Hematopoietic multipotent progenitor cell treated with erythropoietin and hydrocortisone succinate and interleukin-3 and kit ligand, for 8 days (in vitro differentiated cells): ENCODE measurements around the gene TMEM135.
"Not testable (repeated sequence)": the region's sequence is repeated elsewhere in the genome, so short reads cannot be mapped to it uniquely, and the experiment has no call there.

Experiments used
- DNase-seq: peaks from one replicate; pipeline ENCODE4 v3.0.0-alpha.2; 2015

Gene TMEM135

GRCh38 chr11:87081358-87081757 lies 43.6 kb downstream of the TMEM135 start:
- peak; percentile 20 for DNase-seq

- no peak for DNase-seq
These were observed 44.9 kb downstream of the TMEM135 start for GRCh38 chr11:87082590-87082989.

- no peak for DNase-seq
These were observed 45.3 kb downstream of the TMEM135 start for GRCh38 chr11:87083029-87083428.

- DNase-seq = no peak
These were observed 54.4 kb downstream of the TMEM135 start for GRCh38 chr11:87092159-87092558.

GRCh38 chr11:87092567-87092966 lies 54.8 kb downstream of the TMEM135 start:
- DNase-seq = no peak

- peak; percentile 83 for DNase-seq
These were observed 59.8 kb downstream of the TMEM135 start for GRCh38 chr11:87097582-87097981.

- DNase-seq = no peak
These were observed 64.3 kb downstream of the TMEM135 start for GRCh38 chr11:87101956-87102580.

- not testable (repeated sequence) for DNase-seq
These were observed 68.1 kb downstream of the TMEM135 start for GRCh38 chr11:87105826-87106225.

DNA sequence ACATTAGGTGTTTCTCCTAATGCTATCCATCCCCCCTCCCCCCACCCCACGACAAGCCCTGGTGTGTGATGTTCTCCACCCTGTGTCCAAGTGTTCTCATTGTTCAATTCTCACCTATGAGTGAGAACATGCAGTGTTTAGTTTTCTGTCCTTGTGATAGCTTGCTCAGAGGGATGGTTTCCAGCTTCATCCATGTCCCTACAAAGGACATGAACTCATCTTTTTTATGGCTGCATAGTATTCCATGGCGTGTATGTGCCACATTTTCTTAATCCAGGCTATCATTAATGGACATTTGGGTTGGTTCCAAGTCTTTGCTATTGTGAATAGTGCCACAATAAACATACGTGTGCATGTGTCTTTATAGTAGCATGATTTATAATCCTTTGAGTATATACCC lies 69.6 kb downstream of the TMEM135 start:
- DNase-seq = not testable (repeated sequence)

DNA sequence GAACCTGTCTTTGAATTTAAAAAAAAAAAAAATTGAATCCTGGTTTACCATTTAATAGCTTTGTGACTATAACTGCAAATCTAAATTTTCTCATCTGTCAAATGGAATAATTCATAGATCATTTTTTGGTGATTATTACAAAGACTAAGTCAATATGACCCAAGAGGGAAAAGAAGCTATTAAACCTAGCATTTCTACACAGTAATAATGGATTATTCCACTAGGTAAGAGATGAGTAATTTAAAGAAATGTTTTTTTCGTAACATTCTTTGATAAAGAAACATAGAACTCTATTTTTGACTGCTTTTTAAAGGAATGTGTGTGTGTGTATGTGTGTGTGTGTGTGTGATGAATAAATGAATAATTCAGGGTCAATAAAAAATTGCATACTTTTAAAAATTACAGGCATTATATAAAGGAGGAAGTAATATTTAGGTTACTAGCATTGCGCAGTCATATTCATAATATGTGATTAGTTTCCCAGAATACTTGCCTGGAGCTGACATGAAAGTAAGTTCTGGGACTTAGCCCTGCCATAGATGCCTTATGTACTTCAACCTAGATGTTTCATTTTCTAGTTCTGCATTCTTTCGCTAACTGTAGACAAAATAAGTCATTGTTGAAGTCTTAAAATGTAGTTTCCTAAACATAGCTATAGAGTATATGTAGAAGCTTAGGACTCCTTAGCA lies 72.9 kb downstream of the TMEM135 start:
- DNase-seq = no peak

- peak; percentile 30 for DNase-seq
These were observed 76.4 kb downstream of the TMEM135 start for GRCh38 chr11:87114093-87114492.

- DNase-seq = no peak
These were observed 78.5 kb downstream of the TMEM135 start for GRCh38 chr11:87116185-87116584.

DNA sequence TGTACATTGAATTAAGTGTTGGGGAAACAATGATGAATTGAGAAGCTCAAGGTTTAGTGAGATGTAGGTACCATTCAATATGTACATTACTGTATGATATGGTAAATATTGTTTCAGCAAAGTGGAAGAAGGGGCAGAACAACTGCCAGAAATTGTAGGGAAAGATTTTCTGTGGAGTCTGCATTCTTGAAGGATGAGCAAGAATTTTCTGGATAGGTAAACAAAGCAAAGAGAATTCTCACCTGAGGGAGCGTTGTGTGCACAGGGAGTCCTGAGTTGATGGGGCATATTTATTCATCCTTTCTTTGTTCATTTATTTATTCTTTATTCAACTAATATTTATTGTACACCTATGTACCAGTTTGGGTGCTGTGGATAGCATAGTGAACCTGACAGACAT lies 83.2 kb downstream of the TMEM135 start:
- DNase-seq = no peak

DNA sequence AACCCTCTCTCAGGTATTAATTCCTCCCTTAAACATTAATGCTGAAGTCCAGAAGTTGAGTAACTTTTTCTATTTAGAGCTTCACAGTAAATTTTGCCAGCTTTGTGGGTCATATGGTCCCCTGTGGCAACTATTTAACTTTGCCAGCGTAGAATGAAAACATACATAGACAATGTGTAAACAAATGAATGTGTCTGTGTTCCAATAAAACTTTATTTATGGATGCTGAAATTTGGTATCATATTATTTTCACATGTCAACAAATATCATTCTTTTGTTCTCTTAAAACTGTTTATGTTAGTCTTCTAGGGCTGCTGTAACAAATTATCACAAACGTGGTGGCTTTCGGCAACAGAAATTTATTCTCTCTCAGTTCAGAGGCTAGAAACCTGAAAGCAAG lies 85.1 kb downstream of the TMEM135 start:
- DNase-seq = no peak

DNA sequence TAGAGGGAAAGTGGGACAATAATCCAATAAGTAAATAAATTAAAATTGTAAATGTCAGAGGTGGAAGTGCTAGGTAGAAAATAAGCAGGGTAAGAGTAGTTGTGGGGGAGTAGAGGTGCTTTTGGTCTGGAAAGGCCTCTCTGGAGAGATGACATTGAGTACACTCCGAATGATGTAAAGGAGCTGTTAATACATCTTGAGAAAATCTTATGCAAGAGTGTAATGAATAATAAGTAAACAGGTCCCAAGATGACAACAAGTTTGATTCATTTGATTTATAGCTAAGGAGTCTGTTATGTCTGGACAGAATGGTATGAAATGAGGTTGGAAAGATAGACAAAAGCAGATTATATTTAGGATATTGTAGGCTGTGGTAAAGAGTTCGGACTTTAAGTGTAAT lies 87.5 kb downstream of the TMEM135 start:
- DNase-seq = no peak

DNA sequence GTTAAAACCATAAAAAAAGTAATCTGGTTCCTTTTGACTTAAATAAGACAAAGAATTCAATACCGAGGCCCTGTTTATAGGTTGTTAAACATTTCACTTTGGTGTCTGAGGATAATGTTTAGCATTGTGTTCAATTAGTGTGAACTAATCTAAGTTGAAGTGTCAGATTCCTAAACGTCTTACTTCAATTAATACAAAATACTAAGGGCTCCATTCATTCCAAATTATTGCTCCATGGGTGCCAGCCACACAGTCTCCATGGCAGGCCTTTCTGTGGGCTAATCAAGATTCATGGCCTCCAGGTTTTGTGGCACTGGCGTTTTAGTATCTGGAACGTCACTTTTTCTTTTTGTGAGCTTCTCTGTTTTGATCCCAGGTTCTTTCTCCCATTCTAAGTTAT lies 89.4 kb downstream of the TMEM135 start:
- DNase-seq = no peak

DNA sequence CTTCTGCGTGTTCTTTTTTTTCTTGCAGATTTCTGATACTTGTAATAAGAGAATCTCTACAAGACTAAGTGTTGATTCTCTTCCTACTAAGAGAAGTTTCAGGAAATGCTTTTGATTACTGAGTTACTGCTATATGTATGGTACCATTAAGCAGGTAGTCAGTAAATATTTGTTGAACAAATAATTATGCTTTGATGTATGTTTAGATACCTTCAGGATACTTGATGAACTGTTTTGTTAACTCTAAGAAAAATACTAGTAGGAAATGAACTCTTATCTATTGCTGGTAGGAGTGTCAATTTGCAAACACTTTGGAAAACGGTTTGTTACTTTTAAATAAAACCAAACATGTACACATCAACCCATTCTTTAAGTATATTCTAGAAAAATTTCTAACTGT lies 90.6 kb downstream of the TMEM135 start:
- DNase-seq = no peak

GRCh38 chr11:87134524-87135106 lies 96.9 kb downstream of the TMEM135 start:
- no peak for DNase-seq

DNA sequence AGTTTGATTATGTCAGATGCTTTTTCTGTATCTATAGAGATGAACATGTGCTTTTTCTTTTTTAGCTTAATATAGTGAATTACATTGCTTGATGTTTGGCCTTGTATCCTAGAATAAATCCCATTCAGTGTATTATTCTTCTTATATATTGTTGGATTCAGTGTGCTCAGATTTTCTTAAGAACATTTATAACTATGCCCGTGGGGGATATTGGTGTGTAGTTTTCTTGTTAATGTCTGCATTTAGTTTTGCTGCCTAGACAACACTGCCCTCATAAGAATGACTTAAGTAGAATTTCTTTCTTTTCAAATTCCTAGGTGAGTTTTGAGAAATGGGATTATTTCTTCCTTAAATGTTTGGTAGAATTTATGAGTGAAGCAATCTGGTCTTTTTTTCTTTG lies 98.5 kb downstream of the TMEM135 start:
- no peak for DNase-seq

DNA sequence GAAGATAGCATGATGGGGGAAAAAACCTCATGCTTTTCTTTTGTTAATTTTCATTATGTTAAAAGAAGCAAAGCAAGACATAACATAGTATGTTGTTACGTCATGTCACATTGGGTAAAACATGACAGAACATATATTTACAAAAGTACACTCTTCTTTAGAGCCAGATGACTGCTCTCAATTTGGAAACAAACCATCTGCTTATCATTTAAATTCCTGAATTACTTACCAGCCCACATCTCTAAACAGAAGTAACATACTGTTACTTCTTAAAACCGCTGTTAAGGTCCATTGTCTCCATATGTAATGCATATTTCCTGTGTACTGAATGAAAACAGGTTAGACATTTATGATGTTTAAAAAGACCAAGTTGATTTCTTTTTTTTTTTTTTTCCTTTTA lies 100.0 kb downstream of the TMEM135 start:
- DNase-seq = no peak

DNA sequence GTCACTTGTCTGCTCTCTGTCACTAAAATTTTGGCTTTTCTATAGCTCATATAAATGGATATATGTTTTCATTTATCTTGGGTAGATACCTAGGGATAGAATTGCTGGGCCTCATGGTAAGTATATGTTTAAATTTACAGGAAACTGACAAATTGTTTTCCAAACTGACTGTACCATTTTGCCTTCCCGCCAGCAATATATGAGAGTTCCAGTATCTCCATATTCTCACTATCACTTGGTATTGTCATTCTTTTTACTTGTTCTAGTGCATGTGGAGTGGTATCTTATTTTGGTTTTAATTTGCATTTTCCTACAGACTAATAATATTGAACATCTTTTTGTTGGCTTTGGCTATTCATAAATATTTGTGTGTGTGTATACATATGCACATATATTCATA lies 101.7 kb downstream of the TMEM135 start:
- no peak for DNase-seq

GRCh38 chr11:87141322-87141721 lies 103.6 kb downstream of the TMEM135 start:
- no peak for DNase-seq

GRCh38 chr11:87141980-87142514 lies 104.3 kb downstream of the TMEM135 start:
- no peak for DNase-seq

DNA sequence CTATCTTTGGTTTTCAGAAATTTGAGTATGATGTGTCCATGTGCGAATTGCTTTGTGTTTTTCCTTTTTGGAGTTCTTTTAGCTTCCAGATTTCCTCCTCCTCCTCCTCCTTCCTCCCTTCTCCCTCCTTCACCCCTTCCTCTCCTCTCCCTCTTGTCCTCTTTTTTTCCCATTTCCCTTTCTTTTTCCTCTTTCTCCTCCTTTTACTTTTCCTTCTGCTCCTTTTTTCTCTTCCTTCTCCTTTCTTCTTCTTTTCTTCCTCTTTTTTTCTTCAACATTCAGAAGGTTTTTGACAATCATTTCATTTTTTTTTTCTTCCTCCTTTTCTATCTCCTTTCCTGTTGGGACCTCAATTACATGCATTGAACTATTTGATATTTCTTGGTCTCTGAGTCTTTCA lies 104.9 kb downstream of the TMEM135 start:
- no peak for DNase-seq
